ENCODE measurements around the gene ZDHHC20.

The ZDHHC20 gene

DNA sequence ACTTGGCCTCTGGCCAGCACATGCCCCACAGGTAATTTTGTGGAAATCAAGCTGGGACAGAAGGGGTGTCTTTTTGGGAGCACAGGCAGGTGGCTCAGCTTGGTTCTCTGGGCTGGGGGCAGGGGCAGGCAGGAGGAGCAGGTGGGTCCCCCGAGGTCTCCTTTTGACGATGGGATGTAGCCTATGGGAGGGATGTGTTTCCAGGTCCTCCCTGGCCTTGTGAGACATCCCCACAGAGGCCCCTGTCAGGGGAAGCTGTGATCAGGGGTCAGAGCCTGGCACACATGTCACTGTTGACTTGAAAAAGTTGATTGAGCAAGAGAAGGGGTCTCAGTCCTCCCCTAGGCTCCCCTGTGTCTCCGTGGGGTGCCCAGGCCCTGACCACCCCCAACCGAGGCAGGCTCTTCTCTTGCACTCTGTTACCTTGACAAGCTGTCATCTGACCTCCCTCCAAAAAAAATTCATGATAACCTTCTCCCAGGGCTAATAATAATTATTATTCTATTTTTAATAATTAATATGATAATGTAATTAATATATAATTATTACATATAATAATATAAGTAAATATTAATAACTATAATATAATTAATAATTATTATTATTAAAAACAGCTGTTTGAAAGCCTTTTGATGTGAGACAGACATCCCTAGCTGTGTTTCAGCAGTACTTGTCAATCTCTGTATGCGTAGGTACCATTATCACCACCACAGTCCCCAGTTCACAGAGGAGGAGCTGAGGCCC lies 116.2 kb downstream of the ZDHHC20 start:
- Histone ChIP-seq H3K27me3 (ENCODE audit: control insufficient read depth, insufficient read depth, low read length) (no peaks in the 10 kb centered on the region), H3K9me3 (ENCODE audit: control insufficient read depth, insufficient read depth, low read length) (no peaks in the 10 kb centered on the region), H3K27ac (ENCODE audit: low read depth, low read length) (no peak overlapping the region), H3K4me1 (ENCODE audit: control insufficient read depth, insufficient read depth, low read length) (peaks cover 11% of the 10 kb centered on the region), H3K4me3 (ENCODE audit: low read depth, low read length) (no peak overlapping the region), H3K36me3 (ENCODE audit: control insufficient read depth, insufficient read depth, low read length) (no peaks in the 10 kb centered on the region), H3K9ac (ENCODE audit: low read depth, low read length) (no peak overlapping the region)

DNA sequence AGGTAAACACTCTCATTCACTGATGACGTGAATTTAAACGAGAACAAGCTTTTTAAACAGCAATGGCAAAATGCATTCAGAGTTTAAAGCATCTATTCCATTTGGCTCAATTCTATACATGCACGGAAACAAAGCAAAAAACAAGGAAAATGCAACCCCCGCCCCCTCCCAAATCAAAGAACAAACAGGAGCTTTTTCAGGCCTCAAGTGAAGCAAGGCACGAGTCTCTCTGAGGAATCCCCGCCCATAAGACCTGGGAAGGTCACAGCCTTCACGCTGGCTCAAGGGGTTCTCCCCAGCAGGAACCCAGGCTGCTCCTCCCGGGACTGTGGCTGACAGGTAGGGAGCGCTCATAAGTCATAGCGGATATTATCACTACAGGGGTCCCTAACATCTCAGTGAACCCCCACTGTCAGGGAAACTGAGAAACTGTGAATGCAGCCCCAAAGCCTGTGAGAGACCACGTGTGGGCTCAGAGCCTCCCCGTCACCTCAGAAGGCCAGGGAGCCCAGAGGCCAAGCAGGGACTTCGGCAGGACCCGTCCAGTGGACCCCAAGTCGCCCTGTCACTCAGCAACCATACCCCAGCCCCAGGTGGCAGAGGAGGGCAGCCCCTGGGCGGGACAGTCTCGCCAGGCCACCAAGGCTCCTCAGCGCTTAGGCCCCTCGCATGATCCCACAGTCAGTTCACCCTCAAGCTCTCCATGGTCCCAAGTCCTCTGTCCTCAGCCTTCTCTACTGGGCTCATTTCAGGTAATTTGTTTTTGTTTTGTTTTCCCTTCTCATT lies 117.3 kb downstream of the ZDHHC20 start:
- H3K4me3 ChIP-seq (ENCODE audit: low read depth, low read length): no peak overlapping the region
- no peaks in the 10 kb centered on the region for H3K36me3 ChIP-seq (ENCODE audit: control insufficient read depth, insufficient read depth, low read length)
- H3K9ac ChIP-seq (ENCODE audit: low read depth, low read length): no peak overlapping the region
- peaks cover 11% of the 10 kb centered on the region for H3K4me1 ChIP-seq (ENCODE audit: control insufficient read depth, insufficient read depth, low read length)
- no peaks in the 10 kb centered on the region for H3K27me3 ChIP-seq (ENCODE audit: control insufficient read depth, insufficient read depth, low read length)
- no peak overlapping the region for H3K27ac ChIP-seq (ENCODE audit: low read depth, low read length)
- H3K9me3 ChIP-seq (ENCODE audit: control insufficient read depth, insufficient read depth, low read length): no peaks in the 10 kb centered on the region

DNA sequence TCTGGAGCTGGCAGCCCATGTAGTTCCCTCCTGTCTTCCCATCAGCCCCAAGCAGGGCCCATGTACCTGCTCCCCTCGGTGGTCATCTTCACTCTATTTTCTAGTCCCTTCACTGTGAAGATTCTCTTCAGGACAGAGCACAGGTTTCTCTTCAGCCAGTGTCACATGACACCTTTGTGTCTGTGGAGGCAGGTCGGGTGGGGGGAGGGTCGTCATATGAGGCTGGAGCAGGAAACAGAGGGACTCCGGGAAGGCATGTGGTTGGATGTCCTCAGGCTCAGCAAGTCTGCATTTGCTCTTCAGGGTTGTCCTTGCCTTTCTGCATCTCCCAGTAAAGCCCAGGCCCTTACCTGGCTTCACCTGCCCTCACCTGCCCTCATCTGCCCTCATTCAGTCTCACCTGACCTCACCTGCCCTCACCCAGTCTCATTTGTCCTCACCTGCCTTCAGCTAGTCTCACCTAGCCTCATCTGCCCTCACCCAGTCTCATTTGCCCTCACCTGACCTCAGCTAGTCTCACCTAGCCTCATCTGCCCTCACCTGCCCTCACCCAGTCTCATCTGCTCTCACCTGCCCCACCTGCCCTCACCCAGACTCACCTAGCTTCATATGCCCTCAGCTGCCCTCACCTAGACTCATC lies 120.3 kb downstream of the ZDHHC20 start:
- H3K27ac ChIP-seq (ENCODE audit: low read depth, low read length): no peak overlapping the region
- peaks cover 18% of the 10 kb centered on the region for H3K4me1 ChIP-seq (ENCODE audit: control insufficient read depth, insufficient read depth, low read length)
- no peak overlapping the region for H3K9ac ChIP-seq (ENCODE audit: low read depth, low read length)
- no peaks in the 10 kb centered on the region for H3K27me3 ChIP-seq (ENCODE audit: control insufficient read depth, insufficient read depth, low read length)
- H3K36me3 ChIP-seq (ENCODE audit: control insufficient read depth, insufficient read depth, low read length): no peaks in the 10 kb centered on the region
- H3K4me3 ChIP-seq (ENCODE audit: low read depth, low read length): no peak overlapping the region
- no peaks in the 10 kb centered on the region for H3K9me3 ChIP-seq (ENCODE audit: control insufficient read depth, insufficient read depth, low read length)

DNA sequence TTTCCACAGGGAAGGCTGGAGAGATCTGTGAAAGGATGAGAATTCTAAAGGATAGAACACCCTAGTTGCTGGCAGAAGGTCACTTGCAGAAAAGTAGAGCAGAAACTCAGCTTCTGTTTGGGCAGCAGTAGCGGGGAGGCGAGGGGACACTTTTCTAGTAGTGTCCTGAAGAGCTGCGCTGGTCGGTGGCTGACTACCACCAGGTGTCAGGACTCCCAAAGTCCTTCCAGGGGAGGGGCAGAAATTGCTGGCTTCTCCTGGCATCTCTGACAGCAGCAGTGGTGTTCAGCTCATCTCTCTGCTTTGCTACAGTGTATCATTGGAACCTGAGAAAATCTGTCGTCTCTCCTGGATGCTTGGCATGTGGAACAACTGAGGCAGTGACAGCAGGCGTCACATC lies 120.9 kb downstream of the ZDHHC20 start:
- Histone ChIP-seq H3K4me3 (ENCODE audit: low read depth, low read length) (no peak overlapping the region), H3K27ac (ENCODE audit: low read depth, low read length) (no peak overlapping the region), H3K27me3 (ENCODE audit: control insufficient read depth, insufficient read depth, low read length) (no peaks in the 10 kb centered on the region), H3K9ac (ENCODE audit: low read depth, low read length) (no peak overlapping the region), H3K4me1 (ENCODE audit: control insufficient read depth, insufficient read depth, low read length) (peaks cover 18% of the 10 kb centered on the region), H3K9me3 (ENCODE audit: control insufficient read depth, insufficient read depth, low read length) (no peaks in the 10 kb centered on the region), H3K36me3 (ENCODE audit: control insufficient read depth, insufficient read depth, low read length) (no peaks in the 10 kb centered on the region)

DNA sequence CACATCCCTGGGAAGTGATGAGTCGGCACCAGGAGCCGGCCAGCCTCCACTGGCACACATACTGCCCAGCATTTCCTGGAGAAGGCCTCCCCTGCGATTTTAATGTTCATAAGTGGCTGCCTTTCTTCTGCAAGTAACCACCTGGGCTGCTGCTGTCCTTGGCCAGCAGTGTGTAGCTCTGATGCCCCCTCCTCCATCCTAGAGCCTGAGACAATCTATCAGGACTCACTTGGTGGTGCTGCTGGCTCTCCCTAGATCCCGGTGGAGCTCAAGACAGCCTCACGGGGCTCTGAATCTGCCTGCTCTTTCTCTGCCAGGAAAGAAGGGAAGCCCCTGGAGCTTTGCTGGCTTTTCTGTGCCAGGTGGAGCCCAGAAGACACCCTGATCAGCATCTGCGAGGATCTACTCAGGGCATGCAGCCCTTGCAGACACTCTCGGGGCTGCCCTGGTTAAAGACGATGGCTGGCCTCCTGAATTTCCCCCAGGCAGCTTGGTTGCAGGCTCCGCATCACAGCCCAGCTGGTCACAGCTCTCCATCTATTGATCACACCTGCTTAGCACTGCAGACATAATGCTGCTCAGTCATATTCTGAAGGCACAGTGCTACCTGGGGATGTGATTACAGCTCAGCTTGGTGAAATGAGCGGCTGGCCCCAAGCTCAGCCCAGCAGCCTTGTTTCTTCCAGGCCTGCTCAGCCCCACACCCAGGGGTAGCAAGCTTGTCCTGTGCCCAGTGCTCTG lies 122.3 kb downstream of the ZDHHC20 start:
- H3K4me1 ChIP-seq (ENCODE audit: control insufficient read depth, insufficient read depth, low read length): peaks cover 18% of the 10 kb centered on the region
- no peak overlapping the region for H3K4me3 ChIP-seq (ENCODE audit: low read depth, low read length)
- H3K9me3 ChIP-seq (ENCODE audit: control insufficient read depth, insufficient read depth, low read length): no peaks in the 10 kb centered on the region
- H3K36me3 ChIP-seq (ENCODE audit: control insufficient read depth, insufficient read depth, low read length): no peaks in the 10 kb centered on the region
- no peak overlapping the region for H3K27ac ChIP-seq (ENCODE audit: low read depth, low read length)
- H3K27me3 ChIP-seq (ENCODE audit: control insufficient read depth, insufficient read depth, low read length): no peaks in the 10 kb centered on the region
- no peak overlapping the region for H3K9ac ChIP-seq (ENCODE audit: low read depth, low read length)

DNA sequence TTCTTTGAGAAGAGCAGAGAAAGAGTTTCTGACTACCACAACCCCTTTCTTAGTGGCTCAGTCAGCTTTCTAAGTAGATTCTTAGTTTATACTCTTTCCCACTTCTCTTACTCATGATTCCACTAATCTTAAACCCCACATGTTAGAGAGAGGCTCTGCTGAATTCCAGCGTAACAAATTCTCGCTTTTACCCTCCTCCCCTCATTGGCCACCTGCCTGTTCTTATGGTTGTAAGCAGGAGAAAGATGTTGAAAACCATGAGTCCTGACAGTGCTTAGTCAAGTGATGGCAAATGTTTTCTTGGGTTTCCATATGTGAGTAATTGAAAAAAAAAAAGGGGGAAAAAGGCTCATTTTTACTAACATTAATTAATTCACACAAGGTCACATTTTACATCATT lies 125.9 kb downstream of the ZDHHC20 start:
- H3K36me3 ChIP-seq (ENCODE audit: control insufficient read depth, insufficient read depth, low read length): no peaks in the 10 kb centered on the region
- H3K9me3 ChIP-seq (ENCODE audit: control insufficient read depth, insufficient read depth, low read length): no peaks in the 10 kb centered on the region
- H3K27ac ChIP-seq (ENCODE audit: low read depth, low read length): no peak overlapping the region
- no peaks in the 10 kb centered on the region for H3K27me3 ChIP-seq (ENCODE audit: control insufficient read depth, insufficient read depth, low read length)
- H3K4me3 ChIP-seq (ENCODE audit: low read depth, low read length): no peak overlapping the region
- no peak overlapping the region for H3K9ac ChIP-seq (ENCODE audit: low read depth, low read length)
- peaks cover 19% of the 10 kb centered on the region for H3K4me1 ChIP-seq (ENCODE audit: control insufficient read depth, insufficient read depth, low read length)

DNA sequence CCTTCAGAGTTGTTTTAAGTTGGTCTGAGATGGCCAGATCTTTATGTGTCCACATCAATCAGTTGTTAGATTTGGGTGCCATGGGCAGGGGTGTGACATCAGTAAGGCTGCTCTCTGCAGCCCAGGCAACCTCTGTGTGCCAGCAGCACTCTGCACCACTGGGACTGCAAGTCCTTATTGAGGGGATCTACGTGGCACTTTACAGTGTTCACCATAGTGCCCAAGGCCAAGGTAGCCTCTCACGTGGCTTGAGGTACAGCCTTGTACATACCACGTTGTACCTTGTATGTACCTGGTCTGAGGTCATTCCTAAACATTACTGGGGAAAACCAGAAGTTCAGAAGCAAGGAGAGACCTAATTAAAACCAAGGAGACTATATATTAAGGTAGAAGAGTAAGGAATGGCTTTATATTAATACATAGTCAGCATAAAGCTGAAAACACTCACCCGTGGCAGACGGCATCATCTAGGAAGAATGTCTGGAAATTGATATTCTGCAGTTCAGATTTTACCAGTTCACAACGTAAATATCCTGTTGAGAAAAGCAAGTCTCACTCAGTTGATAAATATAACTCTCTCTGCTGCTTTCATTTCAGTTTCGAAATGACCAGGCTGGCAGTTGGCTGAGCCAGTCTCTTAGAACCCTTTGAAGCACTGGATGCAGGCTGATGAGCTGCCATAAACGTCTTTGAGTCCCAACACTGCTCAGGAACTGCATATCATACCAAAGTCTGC lies 128.8 kb downstream of the ZDHHC20 start:
- no peaks in the 10 kb centered on the region for H3K9me3 ChIP-seq (ENCODE audit: control insufficient read depth, insufficient read depth, low read length)
- H3K9ac ChIP-seq (ENCODE audit: low read depth, low read length): no peak overlapping the region
- H3K4me3 ChIP-seq (ENCODE audit: low read depth, low read length): no peak overlapping the region
- H3K4me1 ChIP-seq (ENCODE audit: control insufficient read depth, insufficient read depth, low read length): peaks cover 29% of the 10 kb centered on the region
- H3K36me3 ChIP-seq (ENCODE audit: control insufficient read depth, insufficient read depth, low read length): no peaks in the 10 kb centered on the region
- peaks cover 4% of the 10 kb centered on the region for H3K27me3 ChIP-seq (ENCODE audit: control insufficient read depth, insufficient read depth, low read length)
- no peak overlapping the region for H3K27ac ChIP-seq (ENCODE audit: low read depth, low read length)

DNA sequence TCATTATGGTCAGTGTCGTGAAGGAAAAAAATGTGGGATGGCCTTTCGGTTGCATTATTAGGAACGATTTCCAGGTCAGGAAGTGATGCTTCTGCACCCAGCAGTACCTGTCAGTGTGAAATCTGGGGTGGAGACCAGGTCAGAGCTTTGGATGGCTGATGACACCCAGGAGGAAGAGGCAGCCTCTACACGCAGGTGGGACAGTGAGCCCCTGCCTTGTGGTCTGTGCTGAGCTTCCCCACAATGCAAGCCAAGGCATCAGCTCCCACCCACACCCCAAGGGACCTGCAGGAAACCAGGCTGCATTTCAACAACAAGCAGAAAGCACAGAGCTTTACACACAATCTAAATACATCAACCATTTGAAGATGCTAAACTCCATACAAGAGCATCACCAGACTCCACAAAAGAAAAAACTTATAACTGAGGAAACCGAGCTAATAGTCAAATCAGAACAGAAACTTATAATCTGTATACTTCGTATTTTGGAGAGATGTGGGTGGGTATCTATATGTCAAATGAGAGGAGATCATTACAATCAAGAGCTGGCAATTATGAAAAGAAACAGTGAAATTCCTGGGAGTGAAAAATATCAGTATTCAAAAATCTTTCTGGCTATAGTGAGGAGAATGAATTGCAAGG lies 130.1 kb downstream of the ZDHHC20 start:
- H3K27me3 ChIP-seq (ENCODE audit: control insufficient read depth, insufficient read depth, low read length): peaks cover 10% of the 10 kb centered on the region
- no peak overlapping the region for H3K9ac ChIP-seq (ENCODE audit: low read depth, low read length)
- H3K36me3 ChIP-seq (ENCODE audit: control insufficient read depth, insufficient read depth, low read length): no peaks in the 10 kb centered on the region
- H3K4me3 ChIP-seq (ENCODE audit: low read depth, low read length): no peak overlapping the region
- no peak overlapping the region for H3K27ac ChIP-seq (ENCODE audit: low read depth, low read length)
- H3K4me1 ChIP-seq (ENCODE audit: control insufficient read depth, insufficient read depth, low read length): peaks cover 29% of the 10 kb centered on the region
- H3K9me3 ChIP-seq (ENCODE audit: control insufficient read depth, insufficient read depth, low read length): no peaks in the 10 kb centered on the region

DNA sequence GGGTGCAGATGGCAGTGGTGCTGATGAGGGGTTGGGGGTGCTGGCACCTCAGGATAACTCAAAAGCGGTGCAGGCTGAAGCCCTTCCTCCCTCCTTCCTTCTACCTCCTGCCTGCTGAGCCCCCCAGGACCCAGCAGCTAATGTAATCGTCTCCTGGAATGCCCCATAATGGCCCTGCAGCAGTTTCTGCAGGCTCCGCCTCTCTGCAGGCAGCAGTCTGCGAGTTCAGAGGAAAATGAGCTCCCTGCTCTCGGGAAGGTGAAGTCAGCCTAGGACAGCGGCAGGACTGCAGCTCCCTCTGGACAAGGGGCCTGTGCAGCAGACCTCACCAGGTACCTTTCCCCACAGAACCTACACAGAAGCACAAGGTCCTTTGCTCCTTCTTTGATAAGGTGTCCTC lies 130.9 kb downstream of the ZDHHC20 start:
- no peak overlapping the region for H3K27ac ChIP-seq (ENCODE audit: low read depth, low read length)
- H3K36me3 ChIP-seq (ENCODE audit: control insufficient read depth, insufficient read depth, low read length): no peaks in the 10 kb centered on the region
- no peak overlapping the region for H3K9ac ChIP-seq (ENCODE audit: low read depth, low read length)
- peaks cover 10% of the 10 kb centered on the region for H3K27me3 ChIP-seq (ENCODE audit: control insufficient read depth, insufficient read depth, low read length)
- H3K9me3 ChIP-seq (ENCODE audit: control insufficient read depth, insufficient read depth, low read length): no peaks in the 10 kb centered on the region
- H3K4me3 ChIP-seq (ENCODE audit: low read depth, low read length): no peak overlapping the region
- H3K4me1 ChIP-seq (ENCODE audit: control insufficient read depth, insufficient read depth, low read length): peaks cover 29% of the 10 kb centered on the region
